Measurements from ENCODE around the gene CDH19.

Gene CDH19

GRCh38 chr18:66603941-66604627 lies at the start of gene CDH19:
Gene CDH19, minus strand, starts transcription at chr18:66604090. Its CDS starts 31,886 bp downstream, at chr18:66572204.
- no peak for DNase-seq (ENCODE audit: low read depth)

- DNase-seq (ENCODE audit: low read depth): no peak
Measured at GRCh38 chr18:66647671-66648070, 43.8 kb upstream of the CDH19 start.

- DNase-seq (ENCODE audit: low read depth): no peak
Measured at GRCh38 chr18:66646609-66647008, 42.7 kb upstream of the CDH19 start.

- no peak for DNase-seq (ENCODE audit: low read depth)
Measured at GRCh38 chr18:66645983-66646382, 42.1 kb upstream of the CDH19 start.

- no peak for DNase-seq (ENCODE audit: low read depth)
Measured at GRCh38 chr18:66641056-66641455, 37.2 kb upstream of the CDH19 start.

- DNase-seq (ENCODE audit: low read depth): no peak
Measured at GRCh38 chr18:66640431-66640830, 36.5 kb upstream of the CDH19 start.

GRCh38 chr18:66638856-66639629 lies 35.2 kb upstream of the CDH19 start:
- no peak for DNase-seq (ENCODE audit: low read depth)

- DNase-seq (ENCODE audit: low read depth): no peak
Measured at GRCh38 chr18:66635342-66635741, 31.5 kb upstream of the CDH19 start.

GRCh38 chr18:66632756-66633155 lies 28.9 kb upstream of the CDH19 start:
- no peak for DNase-seq (ENCODE audit: low read depth)

- no peak for DNase-seq (ENCODE audit: low read depth)
Measured at GRCh38 chr18:66630831-66631230, 26.9 kb upstream of the CDH19 start.

GRCh38 chr18:66623821-66624220 lies 19.9 kb upstream of the CDH19 start:
- DNase-seq (ENCODE audit: low read depth): no peak

- DNase-seq (ENCODE audit: low read depth): no peak
Measured at GRCh38 chr18:66621816-66622576, 18.1 kb upstream of the CDH19 start.

- no peak for DNase-seq (ENCODE audit: low read depth)
Measured at GRCh38 chr18:66616523-66616983, 12.7 kb upstream of the CDH19 start.

GRCh38 chr18:66615176-66615575 lies 11.3 kb upstream of the CDH19 start:
- DNase-seq (ENCODE audit: low read depth): no peak

GRCh38 chr18:66607632-66608031 lies 3.7 kb upstream of the CDH19 start:
- no peak for DNase-seq (ENCODE audit: low read depth)

- DNase-seq (ENCODE audit: low read depth): no peak
Measured at GRCh38 chr18:66601649-66602048, 2.2 kb downstream of the CDH19 start.

- no peak for DNase-seq (ENCODE audit: low read depth)
Measured at GRCh38 chr18:66599190-66599589, 4.7 kb downstream of the CDH19 start.

GRCh38 chr18:66587430-66587829 lies 16.5 kb downstream of the CDH19 start:
- no peak for DNase-seq (ENCODE audit: low read depth)

- DNase-seq (ENCODE audit: low read depth): no peak
Measured at GRCh38 chr18:66582211-66582610, 21.7 kb downstream of the CDH19 start.

- no peak for DNase-seq (ENCODE audit: low read depth)
Measured at GRCh38 chr18:66575263-66575662, 28.6 kb downstream of the CDH19 start.

- no peak for DNase-seq (ENCODE audit: low read depth)
Measured at GRCh38 chr18:66571845-66572244, 32.0 kb downstream of the CDH19 start.

- DNase-seq (ENCODE audit: low read depth): no peak
Measured at GRCh38 chr18:66566616-66567015, 37.3 kb downstream of the CDH19 start.

- no peak for DNase-seq (ENCODE audit: low read depth)
Measured at GRCh38 chr18:66564236-66564635, 39.7 kb downstream of the CDH19 start.

All from amniotic epithelial cell (primary cell).